Upper lobe of left lung (tissue), 4 donors: Measurements from ENCODE around the gene ANKS1B.

Experiments used
- CTCF ChIP-seq, 6 experiments: fragments of 450-650 bp in 4 of 6; fragments of 200-600 bp in 2 of 6; sonication (generic) in 2 of 6; IDR thresholded peaks; one replicate each; pipeline ENCODE4 v1.5.1; 2016 to 2019; ENCODE audit warnings: antibody characterized with exemption in 6 of 6
- EP300 ChIP-seq, 4 donors: sonication (generic); formaldehyde crosslinking; IDR thresholded peaks; one replicate each; pipeline ENCODE4 v1.5.1; 2017; ENCODE audit warnings: antibody characterized with exemption in 4 of 4, control low read depth in 2 of 4
- POLR2A ChIP-seq, 4 donors: fragments of 450-650 bp; IDR thresholded peaks; one replicate each; pipeline ENCODE4 v1.5.1; 2016 to 2017; ENCODE audit warnings: antibody characterized with exemption in 4 of 4, mild to moderate bottlenecking in 2 of 4

- TF ChIP-seq CTCF (IDR thresholded peaks at IDR 0.05) (no peak), EP300 (IDR thresholded peaks at IDR 0.05) (no peak), POLR2A (IDR thresholded peaks at IDR 0.05) (no peak)
These were observed 844.6 kb downstream of the ANKS1B start for GRCh38 chr12:99140017-99140720.
